Activated CD4-positive, alpha-beta T cell treated with anti-CD3 and anti-CD28 coated beads, Interleukin-2, amount 10 ng/mL, durations not matched to agents 7 days and 5 days (primary cell): Measurements from ENCODE around the gene DCP2. TPM values are rescaled to one million over a fixed set of nuclear protein-coding genes. Genes with fewer than 3 reads are reported as not detected.

Experiments used
- CTCF ChIA-PET: fragments of 350-600 bp; sonication (Branson Sonifier 250); formaldehyde crosslinking; loops from one replicate; lab custom pipeline; 2021; ENCODE audit warnings: antibody characterized with exemption; lab: Charles Lee
- POLR2A ChIA-PET: fragments of 350-600 bp; sonication (Branson Sonifier 250); formaldehyde crosslinking; loops from one replicate; lab custom pipeline; 2021; ENCODE audit warnings: antibody characterized with exemption; lab: Charles Lee
- DNase-seq: peaks from one replicate; pipeline ENCODE4 v3.0.0-alpha.2; 2020
- H3K27ac Mint-ChIP-seq: one replicate; pipeline ENCODE4 v1.8.0; 2021; ENCODE audit warnings: mild to moderate bottlenecking, moderate library complexity, mixed read lengths
- H3K27me3 Mint-ChIP-seq: one replicate; pipeline ENCODE4 v1.8.0; 2021; ENCODE audit warnings: mixed read lengths
- H3K36me3 Mint-ChIP-seq: one replicate; pipeline ENCODE4 v1.8.0; 2021; ENCODE audit warnings: low read depth, mixed read lengths
- H3K4me1 Mint-ChIP-seq: one replicate; pipeline ENCODE4 v1.8.0; 2021; ENCODE audit warnings: mixed read lengths
- H3K4me3 Mint-ChIP-seq: one replicate; pipeline ENCODE4 v1.8.0; 2021; ENCODE audit warnings: mild to moderate bottlenecking, moderate library complexity, mixed read lengths
- H3K9me3 Mint-ChIP-seq: one replicate; pipeline ENCODE4 v1.8.0; 2021; ENCODE audit warnings: mixed read lengths
- total RNA-seq, 2 experiments: library from RNA; stranded (reverse); gene quantifications; one replicate each; pipeline ENCODE4 v1.2.3, GENCODE V29; 2021

DCP2 gene
- total RNA-seq, 2 experiments from 2014 or later, result 116 to 122 TPM

- no peak overlapping the region for H3K27ac Mint-ChIP-seq
- H3K4me3 Mint-ChIP-seq, result no peak overlapping the region
- H3K36me3 Mint-ChIP-seq, result peaks cover 9% of the 10 kb centered on the region
- POLR2A ChIA-PET, result no interaction called here
- CTCF ChIA-PET, result interaction anchor here (4.2 kb wide), 1 partner anchor 7 kb away, joined by 38 read pairs; no protein-coding TSS in a partner anchor
- no peaks in the 10 kb centered on the region for H3K9me3 Mint-ChIP-seq
- no peaks in the 10 kb centered on the region for H3K27me3 Mint-ChIP-seq
- no peak for DNase-seq
- peaks cover 22% of the 10 kb centered on the region for H3K4me1 Mint-ChIP-seq
Observed at GRCh38 chr5:112973036-112973435, 3.6 kb upstream of the DCP2 start.

- CTCF ChIA-PET, result interaction anchor here (1.0 to 4.2 kb wide), 3 partner anchors 8 to 53 kb away, joined by 3 to 38 read pairs (median 3); no protein-coding TSS in a partner anchor
- no peaks in the 10 kb centered on the region for H3K27me3 Mint-ChIP-seq
- no peaks in the 10 kb centered on the region for H3K9me3 Mint-ChIP-seq
- POLR2A ChIA-PET, result interaction anchor here (0.6 kb wide), 1 partner anchor 12 kb away, joined by 9 read pairs; no protein-coding TSS in a partner anchor
- no peak overlapping the region for H3K27ac Mint-ChIP-seq
- H3K4me1 Mint-ChIP-seq, result peaks cover 30% of the 10 kb centered on the region
- no peak overlapping the region for H3K4me3 Mint-ChIP-seq
- H3K36me3 Mint-ChIP-seq, result peaks cover 13% of the 10 kb centered on the region
- DNase-seq, result no peak
Observed at GRCh38 chr5:112973904-112974303, 2.7 kb upstream of the DCP2 start.

GRCh38 chr5:112974901-112975300, 1.7 kb upstream of the DCP2 start:
- CTCF ChIA-PET, result interaction anchor here (1.2 to 4.2 kb wide), 5 partner anchors 9 to 52 kb away, joined by 3 to 38 read pairs (median 4); no protein-coding TSS in a partner anchor

GRCh38 chr5:112975721-112976431, 722 bp upstream of the DCP2 start:
- Mint-ChIP-seq H3K4me3 (peak overlapping the region; percentile 95), H3K27me3 (no peaks in the 10 kb centered on the region), H3K9me3 (no peaks in the 10 kb centered on the region), H3K36me3 (peaks cover 21% of the 10 kb centered on the region), H3K27ac (peak overlapping the region; percentile 94), H3K4me1 (peaks cover 44% of the 10 kb centered on the region)
- CTCF ChIA-PET, result interaction anchor here (0.5 to 4.2 kb wide), 10 partner anchors 10 to 264 kb away, joined by 3 to 38 read pairs (median 4); no protein-coding TSS in a partner anchor
- DNase-seq, result no peak
- POLR2A ChIA-PET, result interaction anchor here (0.7 to 1.3 kb wide), 5 partner anchors 9 to 115 kb away, joined by 3 to 5 read pairs (median 4); partner anchors contain the start of gene SRP19

More at GRCh38 chr5:112974901-112975300, 1.7 kb upstream of the DCP2 start:
- Mint-ChIP-seq H3K4me1 (peaks cover 36% of the 10 kb centered on the region), H3K36me3 (peaks cover 18% of the 10 kb centered on the region), H3K4me3 (no peak overlapping the region), H3K27me3 (no peaks in the 10 kb centered on the region), H3K9me3 (no peaks in the 10 kb centered on the region), H3K27ac (no peak overlapping the region)
- no peak for DNase-seq
- POLR2A ChIA-PET, result interaction anchor here (0.6 to 1.0 kb wide), 2 partner anchors 52 to 247 kb away, joined by 3 to 4 read pairs; no protein-coding TSS in a partner anchor

GRCh38 chr5:112977440-112977861, 853 bp downstream of the DCP2 start:
- DNase-seq, result no peak
- peak overlapping the region; percentile 95 for H3K4me3 Mint-ChIP-seq
- CTCF ChIA-PET, result no interaction called here
- no peaks in the 10 kb centered on the region for H3K27me3 Mint-ChIP-seq
- no peaks in the 10 kb centered on the region for H3K9me3 Mint-ChIP-seq
- POLR2A ChIA-PET, result no interaction called here
- peaks cover 32% of the 10 kb centered on the region for H3K36me3 Mint-ChIP-seq
- peaks cover 54% of the 10 kb centered on the region for H3K4me1 Mint-ChIP-seq
- peak overlapping the region; percentile 94 for H3K27ac Mint-ChIP-seq

- ChIA-PET POLR2A (interaction anchor here (1.2 kb wide), 1 partner anchor 63 kb away, joined by 4 read pairs; no protein-coding TSS in a partner anchor), CTCF (interaction anchor here (1.0 to 1.2 kb wide), 3 partner anchors 12 to 80 kb away, joined by 3 to 5 read pairs (median 4); no protein-coding TSS in a partner anchor)
- DNase-seq, result no peak
- H3K4me1 Mint-ChIP-seq, result peaks cover 65% of the 10 kb centered on the region
- H3K9me3 Mint-ChIP-seq, result no peaks in the 10 kb centered on the region
- peak overlapping the region; percentile 95 for H3K4me3 Mint-ChIP-seq
- H3K36me3 Mint-ChIP-seq, result peaks cover 42% of the 10 kb centered on the region
- peak overlapping the region; percentile 41 for H3K27ac Mint-ChIP-seq
- H3K27me3 Mint-ChIP-seq, result no peaks in the 10 kb centered on the region
Observed at GRCh38 chr5:112978836-112979235, 2.2 kb downstream of the DCP2 start.

GRCh38 chr5:112979723-112980122, 3.1 kb downstream of the DCP2 start:
- CTCF ChIA-PET, result interaction anchor here (0.6 to 1.0 kb wide), 2 partner anchors 56 to 79 kb away, joined by 3 read pairs; no protein-coding TSS in a partner anchor
- no peak for DNase-seq
- Mint-ChIP-seq H3K27ac (peak overlapping the region; percentile 14), H3K36me3 (peaks cover 48% of the 10 kb centered on the region), H3K4me1 (peaks cover 73% of the 10 kb centered on the region), H3K4me3 (peak overlapping the region; percentile 75), H3K9me3 (no peaks in the 10 kb centered on the region), H3K27me3 (no peaks in the 10 kb centered on the region)
- POLR2A ChIA-PET, result interaction anchor here (1.2 kb wide), 1 partner anchor 64 kb away, joined by 4 read pairs; no protein-coding TSS in a partner anchor

- CTCF ChIA-PET, result interaction anchor here (1.0 kb wide), 1 partner anchor 13 kb away, joined by 3 read pairs; no protein-coding TSS in a partner anchor
- Mint-ChIP-seq H3K27ac (no peak overlapping the region), H3K36me3 (peaks cover 48% of the 10 kb centered on the region), H3K4me1 (peaks cover 63% of the 10 kb centered on the region), H3K27me3 (no peaks in the 10 kb centered on the region), H3K9me3 (no peaks in the 10 kb centered on the region), H3K4me3 (no peak overlapping the region)
- POLR2A ChIA-PET, result no interaction called here
- DNase-seq, result no peak
Observed at GRCh38 chr5:112983363-112983762, 6.8 kb downstream of the DCP2 start.

GRCh38 chr5:112986224-112986623, 9.6 kb downstream of the DCP2 start:
- Mint-ChIP-seq H3K4me3 (no peak overlapping the region), H3K36me3 (peaks cover 55% of the 10 kb centered on the region), H3K27me3 (no peaks in the 10 kb centered on the region), H3K27ac (no peak overlapping the region), H3K9me3 (no peaks in the 10 kb centered on the region), H3K4me1 (peaks cover 57% of the 10 kb centered on the region)
- CTCF ChIA-PET, result interaction anchor here (1.3 to 1.4 kb wide), 2 partner anchors 10 to 125 kb away, joined by 3 to 5 read pairs; partner anchors contain the start of gene DCP2
- POLR2A ChIA-PET, result interaction anchor here (0.7 kb wide), 1 partner anchor 13 kb away, joined by 9 read pairs; no protein-coding TSS in a partner anchor
- no peak for DNase-seq

- Mint-ChIP-seq H3K27ac (no peak overlapping the region), H3K36me3 (peaks cover 33% of the 10 kb centered on the region), H3K4me1 (peaks cover 20% of the 10 kb centered on the region), H3K27me3 (no peaks in the 10 kb centered on the region), H3K9me3 (no peaks in the 10 kb centered on the region), H3K4me3 (no peak overlapping the region)
- ChIA-PET CTCF (interaction anchor here (0.6 to 2.3 kb wide), 26 partner anchors 9 to 610 kb away, joined by 3 to 11 read pairs (median 4); partner anchors contain the start of genes DCP2 and YTHDC2), POLR2A (no interaction called here)
- DNase-seq, result peak; percentile 81
Observed at GRCh38 chr5:112995764-112996618, 19.4 kb downstream of the DCP2 start.

- Mint-ChIP-seq H3K4me1 (peaks cover 18% of the 10 kb centered on the region), H3K36me3 (peaks cover 35% of the 10 kb centered on the region), H3K9me3 (no peaks in the 10 kb centered on the region), H3K27ac (no peak overlapping the region), H3K27me3 (no peaks in the 10 kb centered on the region), H3K4me3 (no peak overlapping the region)
- CTCF ChIA-PET, result interaction anchor here (0.6 to 2.3 kb wide), 21 partner anchors 10 to 609 kb away, joined by 3 to 11 read pairs (median 4); partner anchors contain the start of gene DCP2
- DNase-seq, result no peak
- POLR2A ChIA-PET, result no interaction called here
Observed at GRCh38 chr5:112996830-112997374, 20.3 kb downstream of the DCP2 start.
